Heart left ventricle (tissue), 16 donors: Measurements from ENCODE around the gene PPM1M. TPM values are rescaled to one million over a fixed set of nuclear protein-coding genes. Genes with fewer than 3 reads are reported as not detected.

Experiments
- ATAC-seq, 4 donors: fragments of 200-7000 bp; cut with Tn5 transposase; one replicate each; pipeline ENCODE4 v1.9.1; 2020 to 2022; ENCODE audit warnings: moderate library complexity in 4 of 4, mild to moderate bottlenecking in 3 of 4, moderate number of reproducible peaks in 1 of 4
- DNase-seq, 5 donors: peaks; one replicate each; pipeline ENCODE4 v3.0.0-alpha.2; 2020
- H3K27ac ChIP-seq, 12 donors: fragments of 200-600 bp; sonication (generic) in 4 of 12; one replicate each; pipeline versions ENCODE4 v1.5.0 to v1.8.0; 2016 to 2022; ENCODE audit warnings: mild to moderate bottlenecking in 2 of 12
- H3K27me3 ChIP-seq, 9 donors: fragments of 200-600 bp; sonication (generic) in 2 of 9; one replicate each; pipeline versions ENCODE4 v1.5.1 to v1.8.0; 2016 to 2022; ENCODE audit warnings: mild to moderate bottlenecking in 3 of 9
- H3K36me3 ChIP-seq, 9 donors: fragments of 200-600 bp; sonication (generic) in 2 of 9; one replicate each; pipeline versions ENCODE4 v1.5.0 to v1.8.0; 2018 to 2022; ENCODE audit warnings: mild to moderate bottlenecking in 2 of 9
- H3K4me1 ChIP-seq, 12 donors: fragments of 200-600 bp; sonication (generic) in 4 of 12; one replicate each; pipeline versions ENCODE4 v1.5.0 to v1.8.0; 2016 to 2022; ENCODE audit warnings: mild to moderate bottlenecking in 3 of 12
- H3K4me3 ChIP-seq, 12 donors: fragments of 200-600 bp; sonication (generic) in 4 of 12; one replicate each; pipeline versions ENCODE4 v1.5.0 to v1.8.0; 2017 to 2022; ENCODE audit warnings: mild to moderate bottlenecking in 9 of 12, moderate library complexity in 4 of 12
- H3K9me3 ChIP-seq, 12 donors: fragments of 200-600 bp; sonication (generic) in 4 of 12; one replicate each; pipeline versions ENCODE4 v1.5.0 to v1.8.0; 2016 to 2022; ENCODE audit warnings: mild to moderate bottlenecking in 1 of 12
- POLR2A ChIP-seq, 2 donors: fragments of 450-650 bp; IDR thresholded peaks; one replicate each; pipeline ENCODE4 v1.6.1; 2017; ENCODE audit warnings: antibody characterized with exemption in 2 of 2, mild to moderate bottlenecking in 2 of 2, moderate library complexity in 2 of 2
- WGBS, 4 donors: extraction: QIAGEN DNeasy Blood & Tissue Kit in 2 of 4; methylation state at CpG; one replicate each; pipeline versions ENCODE4 v1.1.5 to v1.1.7; 2013 to 2018; 5-methylcytosine and 5-hydroxymethylcytosine counted together
- intact Hi-C, 10 donors: fragments of 100-400 bp; cut with DNase I; formaldehyde crosslinking; loops; one replicate each; pipeline versions ENCODE4 v1.11.1 to v1.14.2; 2022
- long read RNA-seq, 3 donors: library from polyadenylated mRNA; unstranded; transcript quantifications; one replicate each; pipeline ENCODE4 v2.0.0, GENCODE V29; 2020 to 2021
- polyA plus RNA-seq, 2 donors: library from polyadenylated mRNA; stranded (reverse); fragments of 200-250 nt; gene quantifications; one replicate each; pipeline ENCODE4 v1.2.3, GENCODE V29; 2013
- total RNA-seq, 9 donors: library from RNA; depleted of rRNA in 2 of 9; stranded (reverse); fragments of >200 nt in 2 of 9; fragmentation: NEBNext Ultra II Directional in 3 of 9; extraction: Animal tissue kit (Norgen Biotek cat#: 25700) in 3 of 9; gene quantifications; one replicate each; pipeline versions ENCODE4 v1.1.0 to v1.2.4, GENCODE V29; 2016 to 2023
- TF ChIP-seq, protein P1 (sequence below), 12 donors: fragments of 200-600 bp; sonication (generic) in 4 of 12; IDR thresholded peaks; one replicate each; pipeline versions ENCODE4 v1.5.0 to v1.8.0; 2018 to 2022; ENCODE audit warnings: antibody characterized with exemption in 12 of 12, mild to moderate bottlenecking in 5 of 12
- donor health status: ischemic (EF 13 %, LVEDD 7.1; RV severe dilation, severe dysfunction).
- donor health status: healthy with polysubstance abuse.
- donor health status: DM: no; HTN: yes; CAD: no.
- donor health status: DM: no; HTN: no; CAD: no.
- donor health status: ischemic (EF 25% LVEDD 6.9; RV normal size, moderate dysfunction).
- donor health status: ischemic (EF 25% LVEDD 5.7; RV mildly dilated, moderate dysfunction).
- donor health status: healthy.
- donor health status: DM: yes; HTN: yes; CAD: no.
- donor health status: ischemic (EF 35%, LVEDD 5.7; RV mildly dilated, moderate dysfunction).
- donor health status: nonischemic (EF 11% LVEDD 7.7; RV severe dilation, severe dysfunction).
- donor health status: DM: yes; HTN: yes; CAD: no.
- donor health status: PGD.
- donor health status: ischemic (EF 29% LVEDD 5.4; RV normal size, mild dysfunction).
- donor health status: nonischemic (EF 23%, LVEDD 6.1; RV moderate dilation, normal function).

PPM1M gene, protein sequence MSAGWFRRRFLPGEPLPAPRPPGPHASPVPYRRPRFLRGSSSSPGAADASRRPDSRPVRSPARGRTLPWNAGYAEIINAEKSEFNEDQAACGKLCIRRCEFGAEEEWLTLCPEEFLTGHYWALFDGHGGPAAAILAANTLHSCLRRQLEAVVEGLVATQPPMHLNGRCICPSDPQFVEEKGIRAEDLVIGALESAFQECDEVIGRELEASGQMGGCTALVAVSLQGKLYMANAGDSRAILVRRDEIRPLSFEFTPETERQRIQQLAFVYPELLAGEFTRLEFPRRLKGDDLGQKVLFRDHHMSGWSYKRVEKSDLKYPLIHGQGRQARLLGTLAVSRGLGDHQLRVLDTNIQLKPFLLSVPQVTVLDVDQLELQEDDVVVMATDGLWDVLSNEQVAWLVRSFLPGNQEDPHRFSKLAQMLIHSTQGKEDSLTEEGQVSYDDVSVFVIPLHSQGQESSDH
- total RNA-seq = 10 to 100 TPM in 2 of 9 donors, 1 to 10 TPM in 7; 5.7 to 30.2 (median 8.2) TPM
- polyA plus RNA-seq = 1 to 10 TPM; 5.6 to 6.6 TPM
- long read RNA-seq, donor 1, transcript PPM1M-202 (10 exons, 2,193 nt) = major isoform, 13 of 24 reads
- long read RNA-seq, donor 1, partial matches to known transcripts = 1 of 24 reads
- long read RNA-seq, donor 1, other reads (novel, unspliced or antisense) = 10 of 24 reads
- long read RNA-seq, donor 2, partial matches to known transcripts = 0 of 6 reads
- long read RNA-seq, donor 2, other reads (novel, unspliced or antisense) = 3 of 6 reads
- long read RNA-seq, donor 3, transcript PPM1M-202 (10 exons, 2,193 nt) = major isoform, 15 of 25 reads
- long read RNA-seq, donor 3, partial matches to known transcripts = 2 of 25 reads
- long read RNA-seq, donor 3, other reads (novel, unspliced or antisense) = 8 of 25 reads

DNA sequence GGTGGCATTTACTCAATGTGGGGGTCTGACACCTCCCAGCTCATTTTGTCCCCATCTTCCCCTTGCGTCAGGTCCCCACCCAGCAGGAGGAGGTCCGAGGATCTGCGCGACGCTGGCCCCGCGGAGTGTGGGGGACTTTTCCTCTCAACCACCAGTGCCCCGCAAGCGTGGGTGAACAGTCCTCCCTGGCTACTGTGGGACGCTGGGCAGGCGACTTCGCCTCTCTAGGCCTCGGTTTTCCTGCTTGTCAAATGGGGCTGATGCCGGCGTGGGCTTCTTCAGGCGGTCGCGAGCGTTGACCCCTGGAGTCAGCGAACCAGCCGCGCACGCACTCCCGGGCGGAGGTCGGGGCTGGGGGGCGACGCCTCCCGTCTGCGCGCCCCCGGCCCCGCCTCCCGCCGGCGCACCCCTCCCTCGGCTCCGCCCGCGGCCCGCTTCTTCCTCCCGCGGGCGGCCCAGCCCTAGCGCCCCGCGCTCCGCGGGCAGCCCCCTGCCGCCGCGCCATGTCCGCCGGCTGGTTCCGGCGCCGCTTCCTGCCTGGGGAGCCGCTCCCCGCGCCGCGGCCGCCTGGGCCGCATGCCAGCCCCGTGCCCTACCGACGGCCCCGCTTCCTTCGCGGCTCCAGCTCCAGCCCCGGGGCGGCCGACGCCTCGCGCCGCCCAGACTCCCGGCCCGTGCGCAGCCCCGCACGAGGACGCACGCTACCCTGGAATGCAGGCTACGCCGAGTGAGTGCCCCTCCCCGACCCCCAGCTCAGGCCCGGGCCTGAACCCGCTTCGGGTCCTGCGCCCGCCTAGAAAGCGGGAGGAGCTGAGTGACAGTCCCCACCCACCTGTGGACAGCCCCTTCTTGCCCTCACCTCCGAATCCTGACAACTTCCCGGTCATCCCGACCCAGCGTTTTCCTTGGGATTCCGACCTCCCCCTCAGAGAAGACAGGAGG is at the start of gene PPM1M:
TSS of gene PPM1M (plus strand) at position 438 of the 942 bp plus-strand sequence. CDS start at position 504, 66 bp downstream.
- WGBS, 4 donors = 1 to 5% (median 2%) methylated on average over 37 to 98 of the region's 98 CpGs
- intact Hi-C loops = no loop called here
- peak within 1 kb of the TSS; percentile 37 to 77 (median 66) for H3K4me3 ChIP-seq
- peaks cover 0 to 30% (median 18%) of the 10 kb centered on the region in 9 donors for H3K36me3 ChIP-seq
- H3K27ac ChIP-seq = peak within 1 kb of the TSS; percentile 36 to 98 (median 82)
- peak in 4 of 5 donors; percentile 59 to 84 (median 69) for DNase-seq
- H3K4me1 ChIP-seq = peaks cover 0 to 77% (median 9%) of the 10 kb centered on the region in 12 donors
- peak in 3 of 4 donors; percentile 41 to 61 (median 59) for ATAC-seq
- H3K9me3 ChIP-seq = no peaks in the 10 kb centered on the region
- peak in 1 of 2 donors; percentile 37 for TF ChIP-seq POLR2A (IDR thresholded peaks at IDR 0.05)
- TF ChIP-seq, protein P1, sequence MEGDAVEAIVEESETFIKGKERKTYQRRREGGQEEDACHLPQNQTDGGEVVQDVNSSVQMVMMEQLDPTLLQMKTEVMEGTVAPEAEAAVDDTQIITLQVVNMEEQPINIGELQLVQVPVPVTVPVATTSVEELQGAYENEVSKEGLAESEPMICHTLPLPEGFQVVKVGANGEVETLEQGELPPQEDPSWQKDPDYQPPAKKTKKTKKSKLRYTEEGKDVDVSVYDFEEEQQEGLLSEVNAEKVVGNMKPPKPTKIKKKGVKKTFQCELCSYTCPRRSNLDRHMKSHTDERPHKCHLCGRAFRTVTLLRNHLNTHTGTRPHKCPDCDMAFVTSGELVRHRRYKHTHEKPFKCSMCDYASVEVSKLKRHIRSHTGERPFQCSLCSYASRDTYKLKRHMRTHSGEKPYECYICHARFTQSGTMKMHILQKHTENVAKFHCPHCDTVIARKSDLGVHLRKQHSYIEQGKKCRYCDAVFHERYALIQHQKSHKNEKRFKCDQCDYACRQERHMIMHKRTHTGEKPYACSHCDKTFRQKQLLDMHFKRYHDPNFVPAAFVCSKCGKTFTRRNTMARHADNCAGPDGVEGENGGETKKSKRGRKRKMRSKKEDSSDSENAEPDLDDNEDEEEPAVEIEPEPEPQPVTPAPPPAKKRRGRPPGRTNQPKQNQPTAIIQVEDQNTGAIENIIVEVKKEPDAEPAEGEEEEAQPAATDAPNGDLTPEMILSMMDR (IDR thresholded peaks at IDR 0.05) = no peak
- no peaks in the 10 kb centered on the region for H3K27me3 ChIP-seq

DNA sequence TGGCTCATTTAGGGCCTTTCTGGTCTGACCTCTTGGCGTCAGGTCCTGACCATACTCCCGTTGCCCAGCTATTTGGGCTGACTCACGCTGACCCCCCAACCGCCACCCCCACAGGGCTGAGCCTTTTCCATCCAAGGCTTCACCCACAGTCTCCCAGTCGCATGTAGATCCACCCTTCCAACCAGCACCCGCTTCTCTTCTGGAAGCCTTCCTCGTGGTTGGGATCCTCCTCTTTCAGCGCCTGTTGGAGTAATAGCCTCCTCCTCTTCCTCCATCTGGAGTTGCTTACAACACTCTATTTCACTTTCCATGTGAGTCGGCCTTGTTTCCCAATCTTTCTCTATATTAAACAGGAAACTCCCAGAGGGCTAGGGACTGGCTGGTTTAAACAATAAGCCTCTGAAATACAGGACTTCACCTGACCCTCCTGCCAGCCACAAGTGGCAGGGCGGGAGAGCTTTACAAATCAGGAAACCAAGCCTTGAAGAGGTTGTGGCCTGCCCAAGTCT is 49.7 kb upstream of the PPM1M start:
- intact Hi-C loops = loop anchor here in 5 of 10 donors (2.0 to 5.0 kb wide), 4 partner anchors 34 to 44 kb away; partner anchors contain the start of gene POC1A (in 3 of the 5)
- DNase-seq (peak in 1 of 5 donors; percentile 51), ATAC-seq (peak in 3 of 4 donors; percentile 9 to 29 (median 9))
- no peak for TF ChIP-seq POLR2A (IDR thresholded peaks at IDR 0.05)
- TF ChIP-seq, protein P1 (IDR thresholded peaks at IDR 0.05) = no peak
- Histone ChIP-seq H3K4me3 (no peak overlapping the region), H3K36me3 (peaks cover 0 to 18% (median 15%) of the 10 kb centered on the region in 9 donors), H3K4me1 (peaks cover 5 to 57% (median 42%) of the 10 kb centered on the region in 12 donors), H3K27ac (peak overlapping the region; percentile 55 to 96 (median 86)), H3K27me3 (no peaks in the 10 kb centered on the region), H3K9me3 (no peaks in the 10 kb centered on the region)
- 55 to 70% (median 65%) methylated on average over 10 of the region's 10 CpGs for WGBS, 4 donors

DNA sequence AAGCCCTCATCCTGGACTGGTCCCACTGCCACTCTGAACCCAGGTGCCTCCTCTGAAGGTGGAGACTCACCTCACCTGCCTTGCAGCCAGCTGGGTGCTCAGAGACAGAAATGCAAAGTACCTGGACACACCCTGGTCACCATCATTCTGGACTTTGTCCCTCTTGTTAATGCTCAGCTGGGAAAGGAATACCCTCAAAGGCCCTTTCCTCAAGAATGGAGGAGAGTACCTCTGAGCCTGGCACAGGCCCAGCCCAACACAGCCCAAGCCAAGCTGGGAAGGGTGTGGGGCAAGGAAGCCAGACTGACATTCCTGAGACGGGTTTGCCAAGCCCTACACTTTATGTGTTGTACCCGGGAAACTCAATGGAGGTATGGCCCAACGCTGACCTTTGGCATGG is 48.6 kb upstream of the PPM1M start:
- intact Hi-C loops = loop anchor here in 6 of 10 donors (1.0 to 5.0 kb wide), 5 partner anchors 35 to 45 kb away; partner anchors contain the start of gene POC1A (in 4 of the 6)
- peak in 1 of 4 donors; percentile 1 for ATAC-seq
- Histone ChIP-seq H3K36me3 (peaks cover 0 to 29% (median 26%) of the 10 kb centered on the region in 9 donors), H3K4me3 (peak overlapping the region in 1 of 12 donors; percentile 97), H3K27me3 (no peaks in the 10 kb centered on the region), H3K27ac (peak overlapping the region in 11 of 12 donors; percentile 73 to 96 (median 91)), H3K9me3 (no peaks in the 10 kb centered on the region), H3K4me1 (peaks cover 8 to 64% (median 52%) of the 10 kb centered on the region in 12 donors)
- WGBS, 4 donors = 50 to 70% (median 55%) methylated on average over 3 of the region's 3 CpGs
- TF ChIP-seq POLR2A (IDR thresholded peaks at IDR 0.05) = no peak
- TF ChIP-seq, protein P1 (IDR thresholded peaks at IDR 0.05) = no peak
- DNase-seq = peak in 1 of 5 donors; percentile 52
